Heart left ventricle (tissue), 13 donors: ENCODE data around the gene PLEKHG3.

Experiments
- CTCF ChIP-seq, 12 donors: fragments of 200-600 bp; sonication (generic) in 4 of 12; IDR thresholded peaks; one replicate each; pipeline versions ENCODE4 v1.5.0 to v1.8.0; 2018 to 2022; ENCODE audit warnings: antibody characterized with exemption in 12 of 12, mild to moderate bottlenecking in 5 of 12
- POLR2A ChIP-seq, 2 donors: fragments of 450-650 bp; IDR thresholded peaks; one replicate each; pipeline ENCODE4 v1.6.1; 2017; ENCODE audit warnings: antibody characterized with exemption in 2 of 2, mild to moderate bottlenecking in 2 of 2, moderate library complexity in 2 of 2
- donor health status: ischemic (EF 13 %, LVEDD 7.1; RV severe dilation, severe dysfunction).
- donor health status: DM: no; HTN: yes; CAD: no.
- donor health status: DM: no; HTN: no; CAD: no.
- donor health status: ischemic (EF 25% LVEDD 6.9; RV normal size, moderate dysfunction).
- donor health status: ischemic (EF 25% LVEDD 5.7; RV mildly dilated, moderate dysfunction).
- donor health status: ischemic (EF 35%, LVEDD 5.7; RV mildly dilated, moderate dysfunction).
- donor health status: nonischemic (EF 11% LVEDD 7.7; RV severe dilation, severe dysfunction).
- donor health status: DM: yes; HTN: yes; CAD: no.
- donor health status: PGD.
- donor health status: ischemic (EF 29% LVEDD 5.4; RV normal size, mild dysfunction).
- donor health status: nonischemic (EF 23%, LVEDD 6.1; RV moderate dilation, normal function).

- TF ChIP-seq POLR2A (IDR thresholded peaks at IDR 0.05) (no peak), CTCF (IDR thresholded peaks at IDR 0.05) (no peak)
Observed at GRCh38 chr14:64782196-64782595, 78.0 kb downstream of the PLEKHG3 start.
